GM12875 (cell line): ENCODE results near the gene CSF2RB.

Source experiments
- H3K4me3 ChIP-seq: one replicate; pipeline ENCODE4 v1.5.1; 2011; ENCODE audit warnings: low read depth, low read length, control low read depth
- TF ChIP-seq, protein P1 (sequence below): IDR thresholded peaks from 2 replicates; pipeline ENCODE4 v1.5.1; 2011; ENCODE audit warnings: low read depth, mild to moderate bottlenecking, control low read depth, inconsistent platforms, low read length, moderate library complexity, borderline replicate concordance; ENCODE audit not compliant: insufficient read depth

The CSF2RB gene

DNA sequence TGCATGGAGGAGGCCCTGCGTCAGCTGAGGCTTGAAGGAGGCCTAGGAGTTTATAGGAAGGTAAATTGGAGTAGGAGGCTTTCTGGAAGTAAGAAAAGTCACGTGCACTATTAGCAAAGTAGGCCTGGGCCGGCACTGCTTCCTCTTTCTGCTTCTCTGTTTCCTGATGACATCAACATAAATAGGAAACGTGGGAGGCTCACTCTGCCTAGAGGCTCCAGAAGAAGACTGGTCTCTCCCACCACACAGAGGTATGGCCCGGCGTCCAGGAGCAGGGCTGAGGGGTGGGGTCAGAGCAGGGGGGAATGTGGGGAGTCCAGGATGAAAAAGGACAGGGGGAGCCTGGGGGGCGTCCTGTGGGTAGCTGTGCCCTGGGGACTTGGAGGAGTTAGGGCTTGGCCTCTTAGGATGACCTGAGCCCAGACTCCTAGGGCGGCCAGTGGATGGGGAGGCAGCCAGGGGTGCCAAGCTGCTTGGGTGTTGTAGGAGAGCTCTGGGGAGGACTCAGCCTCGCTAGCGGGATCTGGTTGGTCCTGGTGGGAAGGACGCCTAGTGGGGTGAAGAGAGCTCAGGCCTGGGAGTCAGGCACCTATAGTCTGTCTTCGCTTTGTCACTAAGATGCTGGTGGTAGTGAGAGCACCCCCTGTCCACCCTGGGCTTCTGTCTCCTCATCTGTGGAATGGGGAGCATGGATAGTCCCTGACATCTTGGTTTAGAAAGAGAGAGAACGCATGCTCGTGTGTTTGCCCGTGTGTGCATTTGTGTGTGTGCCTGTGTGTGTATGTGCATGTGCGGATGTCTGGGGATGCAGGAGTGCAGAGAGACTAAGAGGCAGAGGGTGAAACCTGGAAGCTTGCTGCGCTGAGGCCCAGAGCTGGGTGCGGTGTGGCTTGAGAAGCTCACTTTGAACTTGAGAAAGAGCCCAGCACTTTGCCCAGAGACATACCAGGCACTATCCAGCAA lies at the start of gene CSF2RB:
CSF2RB (plus strand) TSS at position 202 of the 963 bp plus-strand sequence. CDS start 8,580 bp downstream, outside the sequence.
- H3K4me3 ChIP-seq: peak within 1 kb of the TSS; percentile 54

DNA sequence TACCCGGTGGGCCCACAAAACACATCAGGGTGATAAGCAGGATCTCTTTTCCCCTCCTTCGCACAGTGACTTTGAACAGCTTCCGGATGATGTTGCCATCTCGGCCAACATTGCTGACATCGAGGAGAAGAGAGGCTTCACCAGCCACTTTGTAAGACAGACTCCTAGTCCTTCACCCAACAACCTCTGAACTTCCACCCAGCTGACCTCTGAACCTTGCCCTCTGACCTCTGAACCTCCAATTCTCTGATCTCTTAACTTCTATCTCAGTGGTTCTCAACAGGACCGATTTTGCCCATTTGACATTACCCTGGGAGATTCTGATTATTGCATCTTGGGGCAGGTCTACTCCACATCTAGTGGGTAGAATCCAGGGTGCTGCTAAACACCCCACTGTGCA lies 49.4 kb upstream of the CSF2RB start:
- TF ChIP-seq, protein P1, sequence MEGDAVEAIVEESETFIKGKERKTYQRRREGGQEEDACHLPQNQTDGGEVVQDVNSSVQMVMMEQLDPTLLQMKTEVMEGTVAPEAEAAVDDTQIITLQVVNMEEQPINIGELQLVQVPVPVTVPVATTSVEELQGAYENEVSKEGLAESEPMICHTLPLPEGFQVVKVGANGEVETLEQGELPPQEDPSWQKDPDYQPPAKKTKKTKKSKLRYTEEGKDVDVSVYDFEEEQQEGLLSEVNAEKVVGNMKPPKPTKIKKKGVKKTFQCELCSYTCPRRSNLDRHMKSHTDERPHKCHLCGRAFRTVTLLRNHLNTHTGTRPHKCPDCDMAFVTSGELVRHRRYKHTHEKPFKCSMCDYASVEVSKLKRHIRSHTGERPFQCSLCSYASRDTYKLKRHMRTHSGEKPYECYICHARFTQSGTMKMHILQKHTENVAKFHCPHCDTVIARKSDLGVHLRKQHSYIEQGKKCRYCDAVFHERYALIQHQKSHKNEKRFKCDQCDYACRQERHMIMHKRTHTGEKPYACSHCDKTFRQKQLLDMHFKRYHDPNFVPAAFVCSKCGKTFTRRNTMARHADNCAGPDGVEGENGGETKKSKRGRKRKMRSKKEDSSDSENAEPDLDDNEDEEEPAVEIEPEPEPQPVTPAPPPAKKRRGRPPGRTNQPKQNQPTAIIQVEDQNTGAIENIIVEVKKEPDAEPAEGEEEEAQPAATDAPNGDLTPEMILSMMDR: no peak
- H3K4me3 ChIP-seq: no peak overlapping the region

More for the DNA sequence above, at the start of gene CSF2RB:
- TF ChIP-seq, protein P1: no peak

DNA sequence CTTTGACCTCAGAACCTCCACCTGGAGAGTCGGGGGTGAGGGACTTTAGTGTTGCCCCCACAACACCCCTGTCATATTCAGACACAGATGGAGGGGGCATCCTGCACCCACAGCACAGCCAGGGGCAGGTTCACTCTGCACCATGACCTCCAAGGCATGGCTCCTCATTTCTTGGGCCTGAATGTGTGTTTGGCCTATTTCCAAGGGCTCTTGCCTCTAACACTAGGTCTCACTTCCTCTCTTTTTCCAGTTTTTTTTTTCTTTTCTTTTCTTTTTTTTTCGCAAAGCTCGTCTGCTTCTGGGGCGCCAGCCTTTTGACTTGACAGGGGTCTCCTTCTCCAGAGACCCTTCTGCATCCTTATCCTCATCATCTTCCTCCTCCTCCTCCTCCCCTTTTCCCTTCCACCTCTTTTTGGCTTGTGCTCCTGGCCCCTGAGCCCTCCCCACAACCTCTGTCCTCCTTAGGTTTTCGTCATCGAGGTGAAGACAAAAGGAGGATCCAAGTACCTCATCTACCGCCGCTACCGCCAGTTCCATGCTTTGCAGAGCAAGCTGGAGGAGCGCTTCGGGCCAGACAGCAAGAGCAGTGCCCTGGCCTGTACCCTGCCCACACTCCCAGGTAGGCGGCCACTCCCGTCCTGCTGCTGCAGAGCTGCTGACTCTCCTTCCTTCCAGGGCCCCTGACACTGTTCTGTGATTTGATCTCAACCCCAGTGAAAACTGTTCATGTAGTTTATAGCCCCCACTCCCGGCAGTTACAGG lies 48.8 kb upstream of the CSF2RB start:
- TF ChIP-seq, protein P1: no peak
- H3K4me3 ChIP-seq: no peak overlapping the region

DNA sequence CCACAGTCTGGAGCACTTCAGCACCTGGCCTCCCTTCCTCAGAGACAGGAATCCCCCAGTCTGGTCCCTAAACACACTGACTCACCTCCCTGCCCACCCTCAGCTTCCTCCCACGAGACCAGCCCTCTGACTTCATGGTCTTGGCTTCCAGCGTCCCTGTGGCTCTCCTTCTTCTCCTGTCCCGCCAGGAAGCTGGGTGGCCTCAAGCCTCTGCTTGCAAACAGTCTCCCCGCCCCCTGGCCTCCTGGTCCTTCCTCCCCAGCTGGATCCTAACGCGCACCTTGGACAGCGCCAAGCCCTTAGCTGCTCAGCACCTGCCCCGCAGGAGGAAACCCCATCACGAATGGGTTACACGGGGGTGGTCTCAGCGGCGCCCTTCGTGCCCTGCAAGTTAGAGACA lies 48.1 kb upstream of the CSF2RB start:
- TF ChIP-seq, protein P1: no peak
- no peak overlapping the region for H3K4me3 ChIP-seq

DNA sequence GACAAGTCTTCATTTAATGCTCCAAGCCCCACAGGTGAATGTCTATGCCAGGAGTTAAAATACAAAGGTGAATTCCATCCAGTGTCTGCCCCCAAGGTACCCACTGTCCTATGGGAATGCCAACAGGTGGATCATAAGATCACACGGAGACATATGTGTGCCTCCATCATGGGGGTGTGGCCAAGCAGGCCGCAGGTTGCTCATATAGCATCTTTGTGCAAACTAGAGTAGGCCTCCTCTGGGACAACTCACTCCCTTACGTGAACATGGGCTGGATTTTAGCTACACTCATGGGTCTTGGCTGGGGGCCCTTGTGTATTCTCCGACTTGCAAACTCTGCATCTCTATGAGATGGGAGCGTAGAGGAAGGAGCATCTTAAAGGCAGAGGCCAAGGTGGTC lies 45.7 kb upstream of the CSF2RB start:
- no peak overlapping the region for H3K4me3 ChIP-seq
- TF ChIP-seq, protein P1: no peak

DNA sequence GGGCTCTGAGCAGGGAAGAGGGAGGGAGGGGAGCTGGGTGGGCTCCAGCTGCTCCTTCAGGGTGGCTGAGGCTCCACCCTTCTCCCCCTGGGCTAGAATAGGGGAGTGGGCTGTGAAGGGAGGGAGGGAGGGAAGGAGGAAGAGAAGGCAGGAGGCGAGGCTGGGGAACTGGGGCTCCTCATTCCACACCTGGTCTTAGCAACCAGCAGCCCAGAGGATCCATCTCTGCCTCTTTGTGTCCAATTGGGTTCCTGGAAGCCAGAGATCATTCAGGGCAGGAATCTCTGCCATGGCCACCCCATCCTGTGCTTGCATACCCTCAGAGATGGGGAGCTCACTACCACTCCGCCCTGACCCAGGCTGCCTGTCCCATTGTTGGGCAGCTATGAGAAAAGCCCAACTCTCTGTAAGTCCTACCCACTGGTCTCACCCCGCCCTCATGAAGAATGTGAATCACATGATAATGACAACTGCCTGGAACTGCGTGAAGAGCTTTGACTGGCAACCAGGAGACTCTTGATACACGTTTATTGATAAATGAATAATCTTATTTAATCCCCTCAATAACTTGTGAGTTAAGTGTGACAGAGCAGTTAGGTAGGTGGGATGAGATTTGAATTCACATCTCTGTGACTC lies 44.8 kb upstream of the CSF2RB start:
- TF ChIP-seq, protein P1: no peak

More for the DNA sequence above, 44.8 kb upstream of the CSF2RB start:
- H3K4me3 ChIP-seq: no peak overlapping the region
